MM.1S (cell line): ENCODE results near the gene RASGRP2.

ENCODE experiments used
- DNase-seq: peaks from one replicate; pipeline ENCODE4 v3.0.0-alpha.2; 2015
- H2AFZ ChIP-seq: fragments of 300-600 bp; sonication (generic); 2 replicates; pipeline ENCODE4 v1.6.0; 2016; ENCODE audit warnings: antibody characterized with exemption, low read length
- H3F3A ChIP-seq: fragments of 300-600 bp; sonication (generic); 2 replicates; pipeline ENCODE4 v1.6.1; 2016; ENCODE audit warnings: mild to moderate bottlenecking, antibody characterized with exemption, low read length, moderate library complexity, mixed read lengths; ENCODE audit not compliant: insufficient read depth
- H3K27ac ChIP-seq: fragments of 300-600 bp; sonication (generic); 2 replicates; pipeline ENCODE4 v1.5.1; 2016; ENCODE audit warnings: mild to moderate bottlenecking, low read length
- H3K27me3 ChIP-seq: fragments of 300-600 bp; sonication (generic); replicated peaks from 2 replicates; pipeline ENCODE4 v1.6.0; 2016; ENCODE audit warnings: low read length; ENCODE audit not compliant: insufficient read depth
- H3K36me3 ChIP-seq: fragments of 300-600 bp; sonication (generic); replicated peaks from 2 replicates; pipeline ENCODE4 v1.6.1; 2016; ENCODE audit warnings: mild to moderate bottlenecking, low read length, mixed read lengths; ENCODE audit not compliant: insufficient read depth
- H3K4me1 ChIP-seq: fragments of 300-600 bp; sonication (generic); 2 replicates; pipeline ENCODE4 v1.6.1; 2016; ENCODE audit warnings: low read length, mixed read lengths
- H3K4me2 ChIP-seq: fragments of 300-600 bp; sonication (generic); 2 replicates; pipeline ENCODE4 v1.6.0; 2016; ENCODE audit warnings: low read depth, low read length
- H3K4me3 ChIP-seq: fragments of 300-600 bp; sonication (generic); 2 replicates; pipeline ENCODE4 v1.5.1; 2016; ENCODE audit warnings: low read length, mixed read lengths
- H3K79me2 ChIP-seq: fragments of 300-600 bp; sonication (generic); 2 replicates; pipeline ENCODE4 v1.6.1; 2016; ENCODE audit warnings: mixed run types, low read length, mixed read lengths
- H3K9ac ChIP-seq: fragments of 300-600 bp; sonication (generic); 2 replicates; pipeline ENCODE4 v1.6.1; 2016; ENCODE audit warnings: low read length, mixed read lengths
- H3K9me2 ChIP-seq: fragments of 300-600 bp; sonication (generic); replicated peaks from 2 replicates; pipeline ENCODE4 v1.6.1; 2016; ENCODE audit warnings: mild to moderate bottlenecking, low read length, mixed read lengths; ENCODE audit not compliant: insufficient read depth
- H3K9me3 ChIP-seq: fragments of 300-600 bp; sonication (generic); replicated peaks from 2 replicates; pipeline ENCODE4 v1.6.1; 2016; ENCODE audit warnings: mild to moderate bottlenecking, low read length, mixed read lengths; ENCODE audit not compliant: insufficient read depth
- H4K20me1 ChIP-seq: fragments of 300-600 bp; sonication (generic); 2 replicates; pipeline ENCODE4 v1.6.1; 2016; ENCODE audit warnings: mild to moderate bottlenecking, low read length, moderate library complexity, mixed read lengths; ENCODE audit not compliant: insufficient read depth
- EZH2 ChIP-seq: fragments of 300-600 bp; sonication (generic); optimal IDR thresholded peaks from 2 replicates; pipeline ENCODE3; 2017; ENCODE audit warnings: low read depth, mild to moderate bottlenecking, antibody characterized with exemption, low read length, mixed read lengths
- EZH2phosphoT487 ChIP-seq: fragments of 300-600 bp; sonication (generic); IDR thresholded peaks from 2 replicates; pipeline ENCODE4 v1.6.1; 2018; ENCODE audit warnings: antibody characterized with exemption, low read length
- TF ChIP-seq, protein P1 (sequence below): fragments of 300-600 bp; sonication (generic); IDR thresholded peaks from 2 replicates; pipeline ENCODE4 v1.5.1; 2016; ENCODE audit warnings: antibody characterized with exemption, low read length, mixed read lengths

Gene RASGRP2

DNA sequence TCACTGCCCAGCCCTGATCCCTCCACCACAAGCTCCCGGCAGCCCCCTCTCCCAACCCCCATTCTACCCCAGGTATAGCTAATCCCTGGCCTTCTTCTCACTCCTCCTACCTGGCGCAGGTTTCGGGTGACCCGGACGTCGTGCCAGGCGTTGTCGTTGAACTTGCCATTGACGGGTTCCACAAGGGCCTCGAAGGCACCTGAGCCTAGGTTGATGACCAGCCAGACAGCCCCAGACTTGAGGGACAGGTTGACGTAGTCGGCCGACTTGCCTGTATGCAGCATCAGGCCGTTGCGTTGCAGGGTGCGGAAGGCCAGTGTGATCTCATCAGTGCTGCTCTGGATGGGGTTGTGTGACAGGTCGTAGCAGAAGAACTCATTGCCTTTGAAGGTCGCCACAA, 58.4 kb downstream of the RASGRP2 start:
- 0 out of 2 replicates have a peak, but pooled peaks cover 6% of the 10 kb centered on the region for H3K4me1 ChIP-seq
- H4K20me1 ChIP-seq: no peaks in the 10 kb centered on the region
- H3K27ac ChIP-seq: no peak overlapping the region
- H3K9me3 ChIP-seq: no peaks in the 10 kb centered on the region
- no peaks in the 10 kb centered on the region for H3F3A ChIP-seq
- H3K79me2 ChIP-seq: no peaks in the 10 kb centered on the region
- H3K4me2 ChIP-seq: no peak overlapping the region
- H3K4me3 ChIP-seq: no peak overlapping the region
- no peak overlapping the region for H3K9ac ChIP-seq
- H2AFZ ChIP-seq: no peak overlapping the region
- TF ChIP-seq, protein P1, sequence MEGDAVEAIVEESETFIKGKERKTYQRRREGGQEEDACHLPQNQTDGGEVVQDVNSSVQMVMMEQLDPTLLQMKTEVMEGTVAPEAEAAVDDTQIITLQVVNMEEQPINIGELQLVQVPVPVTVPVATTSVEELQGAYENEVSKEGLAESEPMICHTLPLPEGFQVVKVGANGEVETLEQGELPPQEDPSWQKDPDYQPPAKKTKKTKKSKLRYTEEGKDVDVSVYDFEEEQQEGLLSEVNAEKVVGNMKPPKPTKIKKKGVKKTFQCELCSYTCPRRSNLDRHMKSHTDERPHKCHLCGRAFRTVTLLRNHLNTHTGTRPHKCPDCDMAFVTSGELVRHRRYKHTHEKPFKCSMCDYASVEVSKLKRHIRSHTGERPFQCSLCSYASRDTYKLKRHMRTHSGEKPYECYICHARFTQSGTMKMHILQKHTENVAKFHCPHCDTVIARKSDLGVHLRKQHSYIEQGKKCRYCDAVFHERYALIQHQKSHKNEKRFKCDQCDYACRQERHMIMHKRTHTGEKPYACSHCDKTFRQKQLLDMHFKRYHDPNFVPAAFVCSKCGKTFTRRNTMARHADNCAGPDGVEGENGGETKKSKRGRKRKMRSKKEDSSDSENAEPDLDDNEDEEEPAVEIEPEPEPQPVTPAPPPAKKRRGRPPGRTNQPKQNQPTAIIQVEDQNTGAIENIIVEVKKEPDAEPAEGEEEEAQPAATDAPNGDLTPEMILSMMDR: no peak
- H3K9me2 ChIP-seq: no peaks in the 10 kb centered on the region
- no peak for DNase-seq
- no peaks in the 10 kb centered on the region for H3K36me3 ChIP-seq
- H3K27me3 ChIP-seq: peaks cover 84% of the 10 kb centered on the region

DNA sequence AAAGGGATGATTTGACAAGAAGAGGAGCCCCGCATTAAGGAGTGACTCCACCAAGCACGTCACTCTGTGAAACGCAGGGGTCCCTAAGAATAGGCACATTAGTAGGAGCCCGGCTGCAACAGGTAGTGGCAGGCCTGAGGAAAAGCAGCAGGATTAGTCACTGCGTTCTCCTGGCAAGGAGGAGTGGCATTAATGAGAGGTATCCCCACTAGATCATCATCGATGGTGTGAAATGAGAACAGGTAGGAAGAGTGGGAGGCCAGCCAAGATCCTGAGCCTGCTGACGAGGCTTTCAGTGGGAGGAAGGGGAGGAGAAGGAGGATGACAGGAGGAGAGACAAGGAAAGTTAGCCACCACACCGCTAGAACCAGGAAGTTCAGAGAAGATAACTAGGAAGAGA, 59.6 kb downstream of the RASGRP2 start:
- Histone ChIP-seq H3K9me2 (no peaks in the 10 kb centered on the region), H3K4me1 (0 out of 2 replicates have a peak, but pooled peaks cover 6% of the 10 kb centered on the region), H3K27ac (no peak overlapping the region), H3K36me3 (no peaks in the 10 kb centered on the region), H4K20me1 (no peaks in the 10 kb centered on the region), H3K9ac (no peak overlapping the region), H3K79me2 (no peaks in the 10 kb centered on the region), H2AFZ (no peak overlapping the region), H3K27me3 (peaks cover 84% of the 10 kb centered on the region), H3F3A (no peaks in the 10 kb centered on the region), H3K4me2 (no peak overlapping the region), H3K9me3 (no peaks in the 10 kb centered on the region), H3K4me3 (no peak overlapping the region)
- TF ChIP-seq, protein P1: no peak
- TF ChIP-seq EZH2 (no peak), EZH2phosphoT487 (no peak)
- no peak for DNase-seq

DNA sequence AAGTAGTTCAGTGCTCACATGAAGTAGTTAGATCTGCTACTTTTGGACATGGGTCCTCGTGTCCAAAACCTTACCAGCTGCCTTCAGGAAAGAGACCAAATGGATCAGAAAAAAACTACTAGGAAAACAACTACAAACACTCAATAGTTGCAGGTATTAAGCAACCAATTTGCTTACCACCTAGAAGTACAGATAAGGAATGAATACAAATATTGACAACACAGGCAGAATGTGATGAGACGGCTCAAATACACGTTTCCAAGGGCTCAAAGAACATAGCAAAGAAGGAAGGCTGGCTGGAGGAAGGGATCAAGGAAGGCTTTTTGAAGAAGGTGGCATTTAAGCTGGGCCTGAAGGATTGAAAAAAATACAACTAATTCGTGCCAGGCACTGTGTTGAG, 62.8 kb downstream of the RASGRP2 start:
- Histone ChIP-seq H3K9me2 (no peaks in the 10 kb centered on the region), H3K9ac (no peak overlapping the region), H3K36me3 (no peaks in the 10 kb centered on the region), H3K4me2 (no peak overlapping the region), H3K4me3 (no peak overlapping the region), H4K20me1 (no peaks in the 10 kb centered on the region), H3K27me3 (peaks cover 93% of the 10 kb centered on the region), H3K9me3 (no peaks in the 10 kb centered on the region), H3K4me1 (no peaks in the 10 kb centered on the region), H3K27ac (no peak overlapping the region), H3F3A (no peaks in the 10 kb centered on the region), H2AFZ (no peak overlapping the region), H3K79me2 (no peaks in the 10 kb centered on the region)
- no peak for DNase-seq
- no peak for TF ChIP-seq EZH2
- TF ChIP-seq, protein P1: no peak
- no peak for TF ChIP-seq EZH2phosphoT487

DNA sequence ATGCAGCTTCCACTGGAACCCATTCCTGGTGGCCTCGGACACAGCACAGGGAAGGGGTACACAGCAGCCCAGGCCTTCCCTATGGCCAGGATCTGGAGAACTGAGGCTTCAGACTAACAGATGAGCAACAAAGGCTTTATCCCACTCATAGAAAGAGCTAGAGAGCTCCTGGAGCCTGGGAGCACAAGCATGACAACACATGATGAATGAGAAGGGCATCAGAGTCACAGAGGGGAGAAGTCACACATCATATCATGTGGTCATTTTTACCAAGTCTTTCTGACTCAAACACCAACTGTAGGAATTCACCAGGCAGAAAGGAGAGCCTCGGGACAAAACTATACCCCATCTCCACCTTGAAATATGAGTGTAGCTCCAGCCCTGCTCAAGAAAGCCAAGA, 64.1 kb downstream of the RASGRP2 start:
- Histone ChIP-seq H3K9me2 (no peaks in the 10 kb centered on the region), H3K4me2 (no peak overlapping the region), H3K9me3 (no peaks in the 10 kb centered on the region), H3K4me1 (no peaks in the 10 kb centered on the region), H3K27me3 (peaks cover 93% of the 10 kb centered on the region), H3K79me2 (no peaks in the 10 kb centered on the region), H3K4me3 (no peak overlapping the region), H4K20me1 (no peaks in the 10 kb centered on the region), H3K27ac (no peak overlapping the region), H3K9ac (no peak overlapping the region), H3K36me3 (no peaks in the 10 kb centered on the region), H3F3A (no peaks in the 10 kb centered on the region), H2AFZ (no peak overlapping the region)
- no peak for DNase-seq
- TF ChIP-seq EZH2phosphoT487 (no peak), EZH2 (no peak)
- TF ChIP-seq, protein P1: no peak
